Keratinocyte (primary cell): Measurements from ENCODE around the gene LANCL2. TPM values are rescaled to one million over a fixed set of nuclear protein-coding genes. Genes with fewer than 3 reads are reported as not detected.

Experiments
- DNase-seq: peaks from one replicate; pipeline ENCODE4 v3.0.0-alpha.2; 2011; ENCODE audit warnings: low read depth, missing footprints, low spot score
- FAIRE-seq: peaks from 2 replicates; lab custom pipeline; 2011; peaks lifted over from hg19 to GRCh38; lab: Jason Lieb, UNC
- H2AFZ ChIP-seq: 2 replicates; pipeline ENCODE4 v1.6.0; 2012; ENCODE audit warnings: low read length, control low read depth, inconsistent platforms; ENCODE audit not compliant: control insufficient read depth
- H3K27ac ChIP-seq: 2 replicates; pipeline ENCODE4 v1.5.1; 2011; ENCODE audit warnings: low read length; ENCODE audit not compliant: control insufficient read depth, insufficient read depth
- H3K27me3 ChIP-seq: 3 replicates; pipeline ENCODE4 v1.6.0; 2011; ENCODE audit warnings: low read length; ENCODE audit not compliant: control insufficient read depth, insufficient read depth; ENCODE audit errors: extremely low read depth
- H3K36me3 ChIP-seq, 2 experiments: 2 replicates in 1 of 2; 3 replicates in 1 of 2; pipeline ENCODE4 v1.5.1; 2011; ENCODE audit warnings: low read length in 2 of 2, mild to moderate bottlenecking in 1 of 2; ENCODE audit not compliant: control insufficient read depth in 2 of 2, insufficient read depth in 2 of 2; ENCODE audit errors: extremely low read depth in 1 of 2
- H3K4me1 ChIP-seq: 3 replicates; pipeline ENCODE4 v1.5.1; 2011; ENCODE audit warnings: low read length; ENCODE audit not compliant: control insufficient read depth, insufficient read depth; ENCODE audit errors: extremely low read depth
- H3K4me2 ChIP-seq: 3 replicates; pipeline ENCODE4 v1.6.0; 2011; ENCODE audit warnings: low read depth, low read length; ENCODE audit not compliant: control insufficient read depth, insufficient read depth; ENCODE audit errors: extremely low read depth
- H3K4me3 ChIP-seq, 3 experiments: fragments of 200-600 bp in 1 of 3; sonication (generic) in 1 of 3; 2 replicates in 2 of 3; 3 replicates in 1 of 3; pipeline ENCODE4 v1.5.1; 2011 to 2016; ENCODE audit warnings: low read length in 3 of 3, mild to moderate bottlenecking in 3 of 3, control low read depth in 2 of 3, inconsistent platforms in 1 of 3, low read depth in 1 of 3, mixed read lengths in 1 of 3, mixed run types in 1 of 3, moderate library complexity in 1 of 3; ENCODE audit not compliant: control insufficient read depth in 2 of 3, insufficient read depth in 2 of 3; ENCODE audit errors: extremely low read depth in 1 of 3
- H3K79me2 ChIP-seq: 2 replicates; pipeline ENCODE4 v1.6.0; 2012; ENCODE audit warnings: low read length; ENCODE audit not compliant: control insufficient read depth, insufficient read depth
- H3K9ac ChIP-seq: 3 replicates; pipeline ENCODE4 v1.6.0; 2011; ENCODE audit warnings: low read length; ENCODE audit not compliant: control insufficient read depth, insufficient read depth; ENCODE audit errors: extremely low read depth
- H3K9me1 ChIP-seq: 3 replicates; pipeline ENCODE4 v1.6.0; 2011; ENCODE audit warnings: low read length; ENCODE audit not compliant: control insufficient read depth, insufficient read depth; ENCODE audit errors: extremely low read depth
- H3K9me3 ChIP-seq: 2 replicates; pipeline ENCODE4 v1.5.1; 2012; ENCODE audit warnings: low read depth, low read length; ENCODE audit not compliant: control insufficient read depth
- H4K20me1 ChIP-seq: 3 replicates; pipeline ENCODE4 v1.6.0; 2011; ENCODE audit warnings: low read length; ENCODE audit not compliant: control insufficient read depth, insufficient read depth; ENCODE audit errors: extremely low read depth
- CTCF ChIP-seq, 3 experiments: IDR thresholded peaks in 1 of 3; conservative IDR thresholded peaks in 1 of 3; optimal IDR thresholded peaks in 1 of 3; 2 replicates in 2 of 3; 3 replicates in 1 of 3; pipeline versions ENCODE3 to v1.5.1; 2011; ENCODE audit warnings: low read length in 3 of 3, mild to moderate bottlenecking in 3 of 3, moderate library complexity in 2 of 3, control low read depth in 1 of 3, inconsistent platforms in 1 of 3; ENCODE audit not compliant: insufficient read depth in 2 of 3; ENCODE audit errors: extremely low read depth in 1 of 3
- EZH2 ChIP-seq: IDR thresholded peaks from one replicate; pipeline ENCODE4 v1.6.1; 2012; ENCODE audit warnings: inconsistent platforms, mild to moderate bottlenecking, low read length, moderate library complexity
- dilution Hi-C: fragments of 300-500 bp; cut with MboI; formaldehyde crosslinking; loops from one replicate; pipeline ENCODE4 v1.7.0; 2020; ENCODE audit warnings: low sequenced_read_pairs; ENCODE audit not compliant: extremely low pct_ligation_motif_present
- polyA plus RNA-seq, 5 experiments: library from polyadenylated mRNA; depleted of rRNA in 3 of 5; stranded (reverse) in 3 of 5; stranded (forward) in 1 of 5; unstranded in 1 of 5; fragments of >200 nt; gene quantifications; 1 replicate in 1 of 5; 2 replicates in 3 of 5; 3 replicates in 1 of 5; pipeline versions ENCODE4 v1.2.1 to v1.2.3, GENCODE V29; 2011 to 2012; ENCODE audit warnings: missing spikeins in 2 of 5, low read depth in 1 of 5, low replicate concordance in 1 of 5

LANCL2 gene
- polyA plus RNA-seq, 1 donor (not counting 4 experiments of a cell fraction or from before 2014, with no cell fraction given) = 14.5 TPM

GRCh38 chr7:55366461-55367070 lies 1.4 kb downstream of the LANCL2 start:
- H3K27me3 ChIP-seq = no peaks in the 10 kb centered on the region
- H3K4me2 ChIP-seq = peak overlapping the region; percentile 98
- H4K20me1 ChIP-seq = no peaks in the 10 kb centered on the region
- no peaks in the 10 kb centered on the region for H3K9me3 ChIP-seq
- H3K9ac ChIP-seq = peak overlapping the region; percentile 96
- H3K27ac ChIP-seq = peak overlapping the region; percentile 96
- H2AFZ ChIP-seq = peak overlapping the region; percentile 93
- no peaks in the 10 kb centered on the region for H3K36me3 ChIP-seq
- H3K9me1 ChIP-seq = no peaks in the 10 kb centered on the region
- no peak for TF ChIP-seq EZH2
- TF ChIP-seq CTCF (optimal IDR thresholded peaks at IDR 0.05 in 1 of 3, IDR thresholded peaks at IDR 0.05 in 1 of 3, conservative IDR thresholded peaks at IDR 0.05 in 1 of 3; ENCODE audit: extremely low read depth in 1 of 3, insufficient read depth in 2 of 3, low read length in 3 of 3) = no peak
- H3K4me1 ChIP-seq = peaks cover 9% of the 10 kb centered on the region
- DNase-seq = no peak
- dilution Hi-C loops = no loop called here
- FAIRE-seq = no peak
- peaks cover 17% of the 10 kb centered on the region for H3K79me2 ChIP-seq
- H3K4me3 ChIP-seq = peak overlapping the region; percentile 73 to 90 (median 80)

- Histone ChIP-seq H2AFZ (no peak overlapping the region), H3K27me3 (no peaks in the 10 kb centered on the region)
- dilution Hi-C loops = no loop called here
These were observed 2.2 kb downstream of the LANCL2 start for GRCh38 chr7:55367283-55367840.

More at GRCh38 chr7:55367283-55367840, 2.2 kb downstream of the LANCL2 start:
- peaks cover 17% of the 10 kb centered on the region for H3K79me2 ChIP-seq
- no peaks in the 10 kb centered on the region for H4K20me1 ChIP-seq
- TF ChIP-seq CTCF (optimal IDR thresholded peaks at IDR 0.05 in 1 of 3, IDR thresholded peaks at IDR 0.05 in 1 of 3, conservative IDR thresholded peaks at IDR 0.05 in 1 of 3; ENCODE audit: extremely low read depth in 1 of 3, insufficient read depth in 2 of 3, low read length in 3 of 3) = no peak
- TF ChIP-seq EZH2 = no peak
- H3K9me1 ChIP-seq = no peaks in the 10 kb centered on the region
- peak overlapping the region; percentile 73 to 90 (median 80) for H3K4me3 ChIP-seq
- peak overlapping the region; percentile 98 for H3K4me2 ChIP-seq
- H3K4me1 ChIP-seq = peaks cover 9% of the 10 kb centered on the region
- H3K27ac ChIP-seq = peak overlapping the region; percentile 96
- no peak for FAIRE-seq
- peak overlapping the region; percentile 96 for H3K9ac ChIP-seq
- H3K9me3 ChIP-seq = no peaks in the 10 kb centered on the region
- no peak for DNase-seq
- H3K36me3 ChIP-seq = no peaks in the 10 kb centered on the region
